Astrocyte (in vitro differentiated cells and primary cell): ENCODE results near the gene MINDY3.

Experiments
- EZH2 ChIP-seq: IDR thresholded peaks from 2 replicates; pipeline ENCODE4 v1.6.1; 2012; ENCODE audit warnings: mild to moderate bottlenecking, low read length, inconsistent platforms; ENCODE audit not compliant: insufficient read depth
- TF ChIP-seq, protein P1 (sequence below): IDR thresholded peaks from 2 replicates; pipeline ENCODE4 v1.5.1; 2011; ENCODE audit warnings: low read depth, mild to moderate bottlenecking, inconsistent platforms, low read length, moderate library complexity; ENCODE audit not compliant: insufficient read depth

DNA sequence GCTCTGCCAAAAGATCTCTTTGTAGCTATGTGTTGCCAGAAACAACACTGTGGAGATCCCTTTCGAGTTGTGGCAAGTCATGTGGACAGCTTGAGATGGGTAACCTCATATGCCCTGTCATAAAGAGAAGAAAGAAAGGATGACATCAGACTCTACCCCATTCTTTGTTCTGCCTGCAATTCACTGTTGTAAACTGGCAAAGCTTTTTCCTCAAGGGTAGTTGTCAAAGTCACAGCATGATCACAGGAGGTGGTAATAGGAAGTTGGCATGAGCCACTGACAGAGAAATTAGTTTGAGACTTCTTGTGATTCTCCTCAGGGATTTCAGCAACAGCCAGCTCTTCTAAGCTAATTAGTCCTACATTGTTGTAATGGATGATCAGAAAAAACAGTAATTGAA, 19.4 kb upstream of the MINDY3 start:
- TF ChIP-seq, protein P1, sequence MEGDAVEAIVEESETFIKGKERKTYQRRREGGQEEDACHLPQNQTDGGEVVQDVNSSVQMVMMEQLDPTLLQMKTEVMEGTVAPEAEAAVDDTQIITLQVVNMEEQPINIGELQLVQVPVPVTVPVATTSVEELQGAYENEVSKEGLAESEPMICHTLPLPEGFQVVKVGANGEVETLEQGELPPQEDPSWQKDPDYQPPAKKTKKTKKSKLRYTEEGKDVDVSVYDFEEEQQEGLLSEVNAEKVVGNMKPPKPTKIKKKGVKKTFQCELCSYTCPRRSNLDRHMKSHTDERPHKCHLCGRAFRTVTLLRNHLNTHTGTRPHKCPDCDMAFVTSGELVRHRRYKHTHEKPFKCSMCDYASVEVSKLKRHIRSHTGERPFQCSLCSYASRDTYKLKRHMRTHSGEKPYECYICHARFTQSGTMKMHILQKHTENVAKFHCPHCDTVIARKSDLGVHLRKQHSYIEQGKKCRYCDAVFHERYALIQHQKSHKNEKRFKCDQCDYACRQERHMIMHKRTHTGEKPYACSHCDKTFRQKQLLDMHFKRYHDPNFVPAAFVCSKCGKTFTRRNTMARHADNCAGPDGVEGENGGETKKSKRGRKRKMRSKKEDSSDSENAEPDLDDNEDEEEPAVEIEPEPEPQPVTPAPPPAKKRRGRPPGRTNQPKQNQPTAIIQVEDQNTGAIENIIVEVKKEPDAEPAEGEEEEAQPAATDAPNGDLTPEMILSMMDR, result no peak
- no peak for TF ChIP-seq EZH2
